Cardiac muscle cell (in vitro differentiated cells and primary cell): ENCODE measurements around the gene APBA1. TPM values are rescaled to one million over a fixed set of nuclear protein-coding genes. Genes with fewer than 3 reads are reported as not detected.

Experiments used
- DNase-seq, 2 donors: peaks; one replicate each; pipeline versions ENCODE4 v3.0.0 to v3.0.0-alpha.2; 2010 to 2017; ENCODE audit warnings: low read depth in 1 of 2, low spot score in 1 of 2
- H3K27ac ChIP-seq: fragments of 200-600 bp; sonication (generic); 2 replicates; pipeline ENCODE4 v1.5.1; 2016
- H3K27me3 ChIP-seq: fragments of 200-600 bp; sonication (generic); 2 replicates; pipeline ENCODE4 v1.6.0; 2016; ENCODE audit warnings: control low read depth
- H3K36me3 ChIP-seq: fragments of 200-600 bp; sonication (generic); 2 replicates; pipeline ENCODE4 v1.5.1; 2016; ENCODE audit warnings: control low read depth
- H3K4me1 ChIP-seq: fragments of 200-600 bp; sonication (generic); 2 replicates; pipeline ENCODE4 v1.8.1; 2017; ENCODE audit warnings: low read depth, mild to moderate bottlenecking, mixed run types
- H3K4me3 ChIP-seq: fragments of 200-600 bp; sonication (generic); 2 replicates; pipeline ENCODE4 v1.5.1; 2016; ENCODE audit warnings: mild to moderate bottlenecking
- H3K9me3 ChIP-seq: fragments of 200-600 bp; sonication (generic); 2 replicates; pipeline ENCODE4 v1.5.1; 2017; ENCODE audit warnings: low read depth, mild to moderate bottlenecking, control low read depth
- CTCF ChIP-seq: IDR thresholded peaks from 2 replicates; pipeline ENCODE4 v1.5.1; 2012; ENCODE audit warnings: low read depth, mild to moderate bottlenecking, low read length
- polyA plus RNA-seq: library from polyadenylated mRNA; unstranded; fragments of >200 nt; fragmentation: Nextera tagmentation; extraction: Ambion mirVana; gene quantifications from 2 replicates; pipeline ENCODE4 v1.2.1, GENCODE V29; 2016
- total RNA-seq: library from RNA; depleted of rRNA; stranded (reverse); fragments of >200 nt; gene quantifications from 2 replicates; pipeline ENCODE4 v1.2.3, GENCODE V29; 2016

The APBA1 gene
- total and polyA plus RNA-seq, 2 experiments from 2014 or later: 0.93 to 2.4 TPM

- no peaks in the 10 kb centered on the region for H3K9me3 ChIP-seq
- H3K36me3 ChIP-seq: no peaks in the 10 kb centered on the region
- TF ChIP-seq CTCF: no peak
- no peaks in the 10 kb centered on the region for H3K27me3 ChIP-seq
- no peak for DNase-seq
- H3K4me1 ChIP-seq: no peaks in the 10 kb centered on the region
- no peak overlapping the region for H3K4me3 ChIP-seq
- no peak overlapping the region for H3K27ac ChIP-seq
Measured at GRCh38 chr9:69429281-69429680, 242.9 kb downstream of the APBA1 start.

- no peak for DNase-seq
- H3K4me1 ChIP-seq: no peaks in the 10 kb centered on the region
- no peaks in the 10 kb centered on the region for H3K36me3 ChIP-seq
- no peaks in the 10 kb centered on the region for H3K27me3 ChIP-seq
- TF ChIP-seq CTCF: no peak
- no peak overlapping the region for H3K27ac ChIP-seq
- H3K4me3 ChIP-seq: no peak overlapping the region
- H3K9me3 ChIP-seq: no peaks in the 10 kb centered on the region
Measured at GRCh38 chr9:69428017-69428785, 244.0 kb downstream of the APBA1 start.

- H3K27ac ChIP-seq: no peak overlapping the region
- no peaks in the 10 kb centered on the region for H3K9me3 ChIP-seq
- no peak for TF ChIP-seq CTCF
- no peak overlapping the region for H3K4me3 ChIP-seq
- no peaks in the 10 kb centered on the region for H3K27me3 ChIP-seq
- no peaks in the 10 kb centered on the region for H3K36me3 ChIP-seq
- no peaks in the 10 kb centered on the region for H3K4me1 ChIP-seq
- DNase-seq: no peak
Measured at GRCh38 chr9:69427286-69427685, 244.9 kb downstream of the APBA1 start.

- no peak for DNase-seq
- TF ChIP-seq CTCF: no peak
- Histone ChIP-seq H3K27ac (no peak overlapping the region), H3K4me1 (no peaks in the 10 kb centered on the region), H3K36me3 (no peaks in the 10 kb centered on the region), H3K4me3 (no peak overlapping the region), H3K27me3 (no peaks in the 10 kb centered on the region), H3K9me3 (no peaks in the 10 kb centered on the region)
Measured at GRCh38 chr9:69425136-69425801, 246.9 kb downstream of the APBA1 start.

GRCh38 chr9:69421908-69422801, 250.0 kb downstream of the APBA1 start:
- H3K9me3 ChIP-seq: no peaks in the 10 kb centered on the region
- no peaks in the 10 kb centered on the region for H3K27me3 ChIP-seq
- H3K4me1 ChIP-seq: no peaks in the 10 kb centered on the region
- TF ChIP-seq CTCF: peak; percentile 67
- no peaks in the 10 kb centered on the region for H3K36me3 ChIP-seq
- H3K4me3 ChIP-seq: no peak overlapping the region
- peak; percentile 73 to 76 for DNase-seq
- no peak overlapping the region for H3K27ac ChIP-seq
